NCI-H2196 treated with DMSO at 0.1 percent for 48 hours (cell line): ENCODE results near the gene HOXA3.

Source experiments
- DNase-seq: peaks from one replicate; lab custom pipeline; 2025; ENCODE audit not compliant: unreplicated experiment; lab: John Stamatoyannopoulos, UW

The HOXA3 gene

DNA sequence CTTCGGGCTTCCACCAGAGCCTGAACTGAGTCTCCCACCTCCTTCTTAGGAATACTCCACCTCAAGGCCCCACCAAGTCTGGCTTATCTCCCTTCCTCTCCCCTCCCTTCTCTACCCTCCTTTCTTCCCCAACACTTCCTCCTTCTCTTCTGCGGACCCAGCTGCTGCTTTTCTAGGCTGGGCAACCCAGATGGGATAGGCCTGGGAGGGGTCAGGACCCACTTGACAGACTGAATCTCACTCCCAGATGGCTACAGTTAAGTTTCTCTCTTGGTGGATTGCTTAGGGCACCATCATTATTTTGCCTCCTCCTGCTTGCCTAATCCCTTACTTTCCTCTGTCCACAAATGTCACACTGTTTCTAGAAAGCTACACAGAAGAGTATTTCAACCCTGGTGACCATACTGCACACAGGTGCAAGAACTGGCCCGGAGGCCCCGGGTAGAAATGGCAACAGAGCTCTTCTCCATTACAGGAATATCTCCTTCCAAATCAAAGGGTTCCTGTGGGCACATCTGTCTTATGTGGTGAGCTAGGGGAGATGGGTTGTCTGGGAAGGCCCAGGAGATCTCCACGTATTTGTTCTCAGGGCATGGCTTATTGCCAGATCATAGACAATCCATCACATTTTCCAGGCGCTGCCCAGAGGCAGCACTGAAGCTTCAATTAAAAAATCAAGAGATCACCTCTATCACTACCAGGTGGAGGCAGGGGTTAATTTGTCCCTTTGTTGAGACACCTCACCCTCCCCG, 37.8 kb upstream of the HOXA3 start:
- DNase-seq: no peak

DNA sequence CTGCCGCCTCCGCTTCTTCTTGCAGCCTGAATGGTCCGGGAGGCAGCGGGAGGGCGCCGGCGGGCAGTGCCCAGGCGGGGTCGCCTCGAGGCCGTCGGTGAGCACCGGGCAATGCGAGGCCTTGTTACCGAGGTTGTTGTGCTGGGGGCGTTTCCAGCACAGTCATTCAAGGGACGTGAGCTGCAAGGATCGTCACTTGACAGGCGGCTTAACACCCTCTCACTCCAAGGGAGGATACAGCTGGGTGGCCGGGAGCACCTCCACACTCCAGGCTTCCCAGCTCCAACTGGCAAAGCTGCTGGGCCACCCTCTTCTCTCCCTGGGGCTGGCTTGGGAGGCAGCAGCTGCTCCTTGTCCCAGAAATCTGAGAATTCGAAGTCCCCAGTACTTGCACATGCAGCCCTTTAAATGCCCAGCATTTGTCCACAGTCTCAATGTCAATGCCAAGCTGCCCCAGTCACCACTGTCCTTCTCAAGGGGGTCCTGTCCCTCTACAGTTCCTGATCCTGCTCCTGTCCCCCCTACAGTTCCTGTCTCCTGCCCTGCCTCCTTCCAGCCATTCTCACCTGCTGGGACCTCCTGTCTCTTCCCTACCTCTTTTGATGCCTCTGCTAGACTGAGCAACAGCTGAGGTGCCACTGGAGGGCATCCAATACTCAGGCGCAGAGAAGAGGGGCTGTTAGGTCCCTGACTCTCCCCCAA, 37.1 kb upstream of the HOXA3 start:
- DNase-seq: no peak

DNA sequence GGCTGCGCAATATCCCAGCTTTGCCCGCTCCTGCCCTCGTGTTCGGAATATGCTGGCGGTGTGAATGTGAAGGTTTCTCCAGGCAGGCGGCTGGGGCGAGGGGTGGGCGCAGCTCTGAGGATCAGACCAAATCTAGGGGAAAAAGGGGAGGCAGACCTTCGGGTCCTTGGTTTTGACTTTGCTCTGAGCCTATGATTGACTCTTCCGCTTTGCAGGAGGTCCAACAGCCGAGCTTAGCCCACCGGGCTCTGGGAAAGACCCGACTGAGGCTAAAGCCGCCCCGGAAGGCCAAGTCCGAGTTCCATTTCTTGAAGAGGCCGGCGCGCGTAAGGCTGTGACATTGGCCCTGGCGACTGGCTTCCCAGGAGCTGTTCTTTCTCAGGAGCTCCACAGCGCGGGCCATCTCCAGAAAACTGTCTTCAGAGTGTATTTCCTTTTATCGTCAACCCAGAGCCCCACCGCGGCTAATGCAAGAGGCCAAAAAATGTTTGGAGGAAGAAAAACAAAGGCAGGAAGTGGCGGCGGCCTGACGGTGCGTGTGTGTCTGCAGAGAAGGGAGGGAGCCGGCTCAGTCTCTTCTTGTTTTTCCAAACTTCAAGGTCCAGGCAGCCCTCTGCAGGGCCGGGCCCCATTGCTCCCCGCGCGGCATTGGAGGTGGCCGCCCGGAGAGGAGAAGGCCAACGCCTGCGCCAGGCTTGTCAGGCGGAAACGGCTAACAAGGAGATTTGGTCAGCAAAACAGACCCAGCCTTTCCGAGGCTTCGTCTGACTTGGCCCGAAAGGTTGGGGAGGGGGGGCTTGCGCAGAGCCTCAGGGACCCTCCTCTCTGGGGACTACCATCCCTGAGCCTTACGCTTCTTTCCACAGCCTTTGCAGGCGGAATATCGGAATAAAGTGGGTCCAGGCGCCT, 36.3 kb upstream of the HOXA3 start:
- DNase-seq: no peak

DNA sequence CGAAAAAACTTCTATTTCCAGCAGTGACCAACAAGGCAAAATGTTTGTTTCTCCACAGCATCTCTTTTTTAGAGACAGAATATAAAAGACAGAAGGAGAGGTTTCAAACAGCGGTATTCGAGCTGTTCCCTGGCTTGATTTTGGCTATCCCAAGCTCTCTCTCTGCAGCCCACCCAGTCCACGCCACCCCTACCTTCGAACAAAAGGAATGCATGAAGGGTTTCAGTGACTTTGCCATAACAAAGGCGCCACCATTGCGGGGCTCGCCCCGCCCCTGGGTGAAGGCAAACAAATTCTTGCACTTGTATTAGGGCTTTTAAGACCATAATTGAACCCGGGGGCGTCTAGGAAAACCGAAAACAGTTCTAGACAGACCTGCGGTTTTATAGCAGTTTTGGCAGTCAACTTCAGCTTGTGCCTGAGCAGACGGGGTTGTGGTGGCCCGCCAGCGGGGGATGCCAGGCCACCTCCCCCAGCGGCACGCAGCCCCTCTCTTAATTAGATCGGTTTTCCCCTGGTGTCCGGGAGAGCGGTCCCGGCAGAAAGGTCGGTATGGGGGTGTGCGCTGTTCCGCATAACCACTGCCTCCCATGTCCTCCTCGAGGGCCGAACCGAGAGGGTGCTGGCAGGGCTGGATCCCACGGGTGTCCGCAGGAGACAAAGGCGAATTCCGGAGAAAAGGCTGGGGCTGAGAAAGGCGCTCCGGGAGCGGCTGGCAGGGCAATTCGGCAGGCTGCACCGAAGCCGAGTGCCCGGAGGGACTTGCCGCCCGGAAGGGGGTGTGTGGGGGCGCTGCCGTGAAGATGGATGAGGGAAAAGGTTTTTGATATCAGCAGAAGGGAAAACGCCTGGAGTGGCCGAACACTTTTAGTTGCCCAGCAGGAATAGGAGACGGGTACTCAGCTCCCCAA, 35.3 kb upstream of the HOXA3 start:
- no peak for DNase-seq

DNA sequence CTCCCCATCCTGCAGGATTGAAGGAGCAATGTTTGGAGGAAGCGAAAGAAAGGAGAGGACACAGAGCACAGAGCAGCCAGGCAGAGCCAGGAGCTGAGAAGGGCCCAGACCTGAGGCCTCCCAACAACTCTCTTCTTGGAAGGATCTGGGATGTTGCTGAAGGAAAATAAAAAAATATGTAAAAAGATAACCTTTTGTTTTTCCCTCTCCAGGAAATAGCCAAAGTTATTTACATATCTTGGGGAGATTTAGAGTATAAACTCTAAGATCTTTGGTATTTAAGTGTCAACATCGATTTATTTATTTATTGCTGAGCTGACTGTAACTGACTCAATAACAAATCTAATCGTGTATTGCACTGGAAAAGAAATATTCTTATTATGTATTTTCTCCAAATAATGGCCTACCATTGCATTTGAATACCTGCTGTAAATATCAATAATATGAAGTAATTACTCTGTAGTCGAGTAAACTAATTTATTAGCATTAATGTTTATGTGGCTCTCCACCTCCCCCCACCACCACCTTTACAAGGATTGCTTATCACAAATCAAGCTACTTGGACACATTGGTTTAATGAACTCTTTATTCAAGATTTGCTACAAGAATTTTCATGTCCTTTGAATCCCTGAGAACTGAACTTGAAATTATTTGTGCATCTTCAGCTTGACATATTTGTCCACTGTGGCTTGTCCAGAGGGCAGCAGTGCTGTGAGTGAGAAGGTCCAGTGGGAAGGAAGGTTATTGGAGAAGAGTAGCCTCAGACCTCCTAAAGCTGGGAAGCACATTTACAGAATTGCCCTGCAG, 34.5 kb upstream of the HOXA3 start:
- DNase-seq: no peak

DNA sequence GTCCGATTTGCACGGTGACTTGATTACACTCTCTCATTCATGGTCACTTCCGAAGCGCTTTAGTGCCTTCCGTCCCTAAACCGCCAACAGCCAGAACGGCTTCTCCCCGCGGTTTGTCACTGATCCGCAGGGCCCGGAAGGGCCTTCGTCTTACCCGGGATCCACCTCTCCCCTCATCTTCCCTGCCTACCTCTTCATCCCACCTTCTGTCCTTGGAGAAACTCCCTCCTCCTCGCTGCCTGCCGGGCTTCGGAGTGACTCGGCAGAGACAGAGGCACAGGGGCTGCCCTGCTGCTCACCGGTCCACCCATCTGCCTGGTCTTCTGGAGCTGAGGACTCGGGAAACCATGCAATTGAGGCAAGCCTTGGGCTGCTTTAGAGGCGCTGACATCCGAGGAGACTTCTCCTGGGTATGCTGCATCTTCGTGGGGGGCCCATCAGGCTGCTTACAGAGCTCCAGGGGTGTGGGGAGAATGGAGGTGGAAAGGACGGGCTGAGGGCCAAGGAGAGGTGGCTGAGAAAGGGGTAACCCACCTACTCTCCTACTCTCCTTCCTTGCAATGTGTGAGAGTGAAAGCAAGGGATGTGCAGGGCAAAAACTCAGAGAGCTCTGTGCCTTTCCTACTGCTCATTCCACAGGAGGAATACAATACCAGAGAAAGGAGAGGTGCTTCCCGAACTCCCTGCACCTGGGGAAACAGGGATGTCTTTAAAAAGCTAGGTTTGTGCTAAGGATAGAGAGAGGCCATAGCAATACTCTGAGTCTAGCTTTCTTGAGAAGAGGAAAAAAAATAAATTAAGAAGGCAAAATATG, 33.7 kb upstream of the HOXA3 start:
- no peak for DNase-seq

DNA sequence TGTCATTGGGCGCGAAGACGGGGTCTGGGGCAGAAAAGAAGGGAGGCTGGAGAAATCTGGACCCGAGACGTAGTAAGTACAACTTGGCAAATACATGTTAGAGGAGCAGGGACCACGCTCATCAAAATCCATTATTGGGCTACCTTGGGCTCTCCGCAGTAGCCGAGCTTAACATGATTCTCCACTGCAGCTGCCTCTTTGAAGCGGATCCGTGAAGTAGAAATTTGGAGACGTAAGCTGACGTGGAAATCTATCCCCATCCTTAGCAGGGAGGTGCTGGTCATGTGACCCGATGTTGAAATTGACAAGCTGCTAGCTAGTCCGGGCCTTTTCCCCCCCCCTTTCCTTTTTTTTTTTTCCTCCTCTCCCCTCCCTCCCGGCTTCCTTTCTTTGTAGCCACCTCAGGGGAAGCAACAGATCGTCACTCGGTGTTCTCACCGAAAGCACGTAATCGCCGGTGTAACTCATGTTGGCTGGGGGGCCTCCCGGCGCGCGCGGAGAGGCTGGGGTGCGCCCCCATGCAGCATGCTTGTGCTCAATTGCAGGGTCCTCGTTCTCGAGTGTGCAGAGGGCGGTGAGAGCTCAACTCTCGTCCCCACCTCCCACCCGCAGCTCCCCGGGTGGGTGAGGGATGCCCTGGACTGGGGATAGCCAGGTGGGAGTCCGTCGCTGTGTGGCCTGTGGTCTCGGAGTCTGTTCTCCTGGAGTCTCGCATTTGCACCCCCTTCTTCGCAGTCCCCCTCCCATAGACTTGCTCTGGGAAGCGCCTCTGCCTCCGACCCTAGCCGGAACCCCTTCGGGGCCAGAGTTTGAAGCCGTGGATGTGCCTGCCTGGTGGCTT, 32.9 kb upstream of the HOXA3 start, which contains the start of gene HOXA11:
Gene HOXA11, minus strand, starts transcription at position 220 of the 841 bp plus-strand sequence. Its CDS starts 88 bp downstream, at position 132.
- no peak for DNase-seq

DNA sequence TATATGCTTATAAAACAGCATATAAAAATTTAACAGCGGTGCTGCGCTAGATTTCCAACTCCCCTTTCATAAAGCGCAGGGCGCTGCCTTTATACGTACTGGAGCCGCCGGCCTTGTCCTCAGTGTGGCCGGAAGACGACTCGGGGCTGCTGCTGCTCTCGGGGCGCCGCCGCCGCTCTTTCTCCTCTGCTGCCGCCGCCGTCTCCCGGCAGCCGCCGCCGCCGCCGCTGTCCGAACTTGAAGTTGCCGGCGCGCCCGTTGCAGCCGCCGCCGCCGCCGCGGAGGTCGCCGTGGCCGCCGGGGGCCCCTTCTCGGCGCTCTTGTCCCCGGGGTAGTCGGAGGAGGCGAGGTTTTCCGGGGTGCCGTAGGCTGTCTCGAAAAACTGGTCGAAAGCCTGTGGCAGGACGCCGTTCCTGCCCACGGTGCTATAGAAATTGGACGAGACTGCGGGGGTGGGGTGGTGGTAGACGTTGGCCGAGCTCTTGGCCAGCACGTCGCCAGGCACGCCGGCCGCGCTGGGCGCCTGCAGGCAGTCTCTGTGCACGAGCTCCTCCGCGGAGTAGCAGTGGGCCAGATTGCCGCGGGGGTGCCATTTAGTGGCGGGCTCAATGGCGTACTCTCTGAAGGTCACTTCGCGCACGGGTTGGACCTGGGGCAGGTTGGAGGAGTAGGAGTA, 32.1 kb upstream of the HOXA3 start:
- DNase-seq: no peak

DNA sequence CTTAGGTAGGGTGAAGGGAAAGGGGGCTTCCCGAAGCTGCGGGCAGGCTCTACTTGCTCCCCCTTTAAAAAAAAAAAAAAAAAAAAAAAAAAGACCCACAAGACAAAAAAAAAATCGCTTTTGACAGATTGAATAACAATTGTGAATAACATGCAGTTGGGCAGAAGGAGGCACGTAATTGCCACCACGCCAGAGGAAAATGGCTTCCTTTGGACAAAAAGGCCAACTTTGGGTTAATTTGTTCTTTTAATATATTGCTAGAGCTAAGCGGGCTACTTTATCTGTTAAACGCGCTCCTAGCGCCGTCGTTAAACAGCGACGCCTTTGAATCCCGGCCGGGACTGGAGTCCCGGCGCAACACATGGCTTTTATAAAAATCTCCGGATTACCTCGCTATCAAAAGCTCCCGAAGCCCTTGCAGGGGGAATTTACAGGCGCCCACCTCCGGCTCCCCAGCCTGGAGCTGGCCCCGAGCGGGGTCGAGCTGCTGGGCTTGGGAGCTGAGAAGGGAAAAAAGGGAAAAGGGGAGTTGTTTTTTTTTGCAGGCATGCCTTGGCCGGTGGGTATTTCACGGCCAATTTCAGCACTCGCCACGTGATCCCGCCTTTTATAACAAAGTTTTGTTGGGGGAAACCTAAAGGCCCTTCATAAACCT, 31.4 kb upstream of the HOXA3 start:
- no peak for DNase-seq

DNA sequence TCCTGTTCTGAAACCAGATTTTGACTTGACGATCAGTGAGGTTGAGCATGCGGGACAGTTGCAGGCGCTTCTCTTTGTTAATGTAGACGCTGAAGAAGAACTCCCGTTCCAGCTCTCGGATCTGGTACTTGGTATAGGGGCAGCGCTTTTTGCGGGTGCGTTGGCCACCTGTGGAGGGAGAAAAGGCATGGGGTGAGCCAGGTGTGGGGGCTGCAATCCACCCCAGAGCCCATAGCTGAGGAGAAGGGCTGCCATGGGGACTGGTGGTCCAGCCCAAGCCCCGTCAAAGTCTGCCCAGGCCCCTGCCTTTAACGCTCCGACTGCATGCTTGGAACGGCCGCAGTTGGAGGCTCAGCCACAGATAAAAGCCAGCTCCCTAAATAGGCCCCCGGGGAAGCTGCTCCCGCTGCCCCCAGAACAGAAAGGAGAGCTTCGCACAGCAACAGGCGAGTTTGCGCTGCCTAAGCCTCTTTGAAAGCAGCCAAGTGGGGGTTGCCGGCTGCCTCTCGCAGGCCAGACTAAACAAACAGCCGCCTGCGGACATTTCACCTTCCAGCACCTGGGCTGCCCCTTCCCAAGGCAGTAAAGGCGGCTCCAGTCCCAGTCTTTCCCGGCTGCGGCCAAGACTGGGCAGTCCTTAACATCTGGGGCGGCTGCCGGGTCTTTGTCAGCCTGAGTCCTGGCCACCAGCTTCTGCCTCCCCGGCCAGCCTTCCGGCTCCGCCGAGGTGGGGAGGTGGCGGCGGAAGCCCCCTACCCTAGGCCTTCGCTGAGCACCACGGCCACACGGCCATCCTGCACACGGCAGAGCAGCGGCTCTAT, 30.7 kb upstream of the HOXA3 start:
- no peak for DNase-seq

DNA sequence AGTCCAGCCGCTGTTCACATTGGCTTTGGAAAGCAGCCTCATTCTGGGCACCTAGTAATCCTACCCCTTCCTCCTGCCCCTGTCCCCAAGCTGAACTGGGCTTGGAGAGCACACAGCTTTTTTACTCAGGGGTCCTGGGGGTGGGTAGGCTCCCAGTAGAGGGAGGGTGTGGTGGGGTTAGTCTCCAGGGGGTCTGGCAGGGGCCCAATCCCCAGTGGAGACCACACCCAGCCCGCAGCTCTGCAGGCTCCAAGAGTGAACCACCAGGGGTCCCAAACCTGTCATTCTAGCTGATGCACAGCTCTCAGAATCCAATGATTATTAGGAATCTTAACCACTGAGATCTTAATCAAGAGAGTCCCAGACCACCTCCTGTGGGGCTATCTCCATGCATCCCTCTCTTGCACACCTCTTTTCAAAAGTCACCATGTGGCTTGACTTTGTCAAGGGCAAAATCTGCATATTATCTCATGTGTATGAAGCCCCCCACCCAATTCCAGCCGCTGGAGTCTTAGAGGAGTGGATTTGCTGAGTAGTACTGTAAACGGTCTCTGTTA, 30.0 kb upstream of the HOXA3 start:
- DNase-seq: no peak

DNA sequence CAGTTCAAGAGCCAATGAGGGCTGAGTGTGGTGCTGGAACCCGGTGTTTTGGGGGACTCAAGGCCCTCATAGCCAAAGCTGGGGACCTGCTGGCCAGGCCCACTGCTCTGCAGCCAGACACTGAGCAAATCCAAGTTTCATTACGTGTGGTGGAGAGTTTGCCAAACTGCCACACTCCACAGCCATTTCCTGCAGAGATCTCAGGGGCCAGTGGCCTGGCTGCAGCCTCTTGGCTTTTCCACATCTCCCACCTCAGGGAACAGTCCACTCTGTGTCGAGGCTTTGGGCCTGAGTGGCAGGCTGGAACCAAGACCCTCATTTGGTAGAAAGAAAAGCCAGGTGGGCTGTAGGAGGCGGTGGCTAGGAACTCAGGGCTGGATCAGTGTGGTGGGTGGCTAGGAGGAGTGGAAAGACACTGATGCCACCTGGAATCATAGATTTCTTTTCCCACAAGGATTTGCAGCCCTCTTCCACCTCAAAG, 29.5 kb upstream of the HOXA3 start:
- DNase-seq: no peak

DNA sequence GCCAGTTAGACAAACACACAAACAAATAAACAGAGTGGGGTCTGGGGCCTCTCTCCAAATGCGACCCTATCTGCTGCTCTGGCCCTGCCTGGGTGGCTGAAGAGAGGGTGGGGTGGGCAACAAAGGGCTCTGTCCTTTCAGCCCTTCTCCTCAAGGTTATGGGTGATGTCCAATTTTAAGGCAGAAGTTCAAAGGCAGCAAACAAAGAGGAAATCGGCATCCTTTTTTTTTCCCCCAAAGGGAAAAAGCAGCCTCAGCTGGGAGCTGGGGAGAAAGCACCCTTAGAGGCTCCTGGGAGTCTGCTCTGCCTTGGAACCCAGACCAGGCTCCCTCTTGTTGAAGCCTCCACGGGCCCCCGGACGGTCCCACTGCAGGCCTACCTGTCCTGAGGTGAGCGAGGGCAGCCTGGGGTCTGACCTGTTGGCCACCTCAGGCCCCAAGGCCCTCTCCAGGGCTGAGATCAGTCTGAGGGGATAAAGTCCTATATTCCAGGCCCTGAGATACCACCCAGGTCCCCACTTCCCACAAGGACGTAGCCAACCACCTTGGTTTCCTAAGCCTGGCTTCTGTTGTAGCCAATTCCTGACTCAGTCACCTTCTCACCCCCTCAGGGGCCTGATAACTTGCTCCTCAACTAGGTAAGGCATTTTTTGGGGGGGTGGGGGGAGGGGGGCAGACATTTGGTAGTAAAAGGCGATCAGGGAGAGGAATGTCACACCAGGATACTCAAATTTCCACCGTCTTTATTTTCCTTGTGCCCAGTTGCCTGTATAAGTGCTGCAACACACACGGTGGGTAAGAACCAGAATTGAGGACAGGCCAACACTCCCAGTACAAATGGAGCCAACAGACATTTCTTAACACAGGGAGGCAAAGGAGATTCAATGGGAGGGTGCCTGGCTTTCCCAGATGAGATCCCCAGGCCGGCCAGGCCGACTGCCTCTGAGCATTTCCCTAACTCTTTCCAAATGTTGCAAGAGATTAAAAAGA, 28.3 kb upstream of the HOXA3 start:
- no peak for DNase-seq
